Right hindlimb (tissue), 1 donor: Measurements from ENCODE around the gene OSR1.
"Not testable (repeated sequence)": the region's sequence is repeated elsewhere in the genome, so short reads cannot be mapped to it uniquely, and the experiment has no call there.

ENCODE experiments used
- DNase-seq: peaks from one replicate; pipeline ENCODE4 v3.0.0-alpha.2; 2018

Gene OSR1

DNA sequence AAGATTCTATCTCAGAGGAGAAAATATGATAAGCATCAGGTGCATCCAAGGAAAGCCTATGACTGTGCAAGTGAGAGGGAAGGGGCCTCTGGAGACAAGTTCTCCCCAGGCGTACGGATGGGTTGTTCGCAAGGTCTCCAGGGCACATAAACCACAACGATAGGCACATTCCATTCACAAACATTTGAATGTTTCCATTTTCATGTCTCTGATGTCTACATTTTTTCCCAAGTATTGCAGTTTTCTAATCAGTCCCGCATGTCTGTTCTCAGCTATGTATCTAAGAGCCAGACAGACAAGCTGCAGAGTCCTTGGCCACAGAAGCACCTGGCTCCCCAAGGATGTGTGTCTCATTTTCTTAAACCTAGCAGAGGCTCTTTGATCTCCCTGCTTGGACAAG is 28.0 kb downstream of the OSR1 start:
- no peak for DNase-seq

DNA sequence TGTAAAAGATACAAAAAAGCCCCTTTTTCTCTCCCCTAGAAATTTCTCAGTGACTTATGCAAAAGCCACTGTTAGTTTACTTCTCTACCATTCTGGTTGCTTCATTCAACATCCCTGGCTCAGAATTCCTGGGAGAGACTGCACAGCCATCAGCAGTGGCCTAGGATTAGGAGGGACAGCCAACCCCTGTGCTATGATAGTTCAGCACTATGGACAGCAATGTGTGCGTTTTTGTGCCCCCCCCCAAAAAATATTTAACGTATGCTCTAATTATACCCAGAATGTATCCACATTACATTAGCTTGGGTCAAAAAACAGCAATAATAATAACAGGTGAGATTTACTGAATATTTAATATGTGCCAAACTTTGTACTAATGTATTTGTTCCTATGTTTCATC is 29.0 kb downstream of the OSR1 start:
- DNase-seq: no peak

DNA sequence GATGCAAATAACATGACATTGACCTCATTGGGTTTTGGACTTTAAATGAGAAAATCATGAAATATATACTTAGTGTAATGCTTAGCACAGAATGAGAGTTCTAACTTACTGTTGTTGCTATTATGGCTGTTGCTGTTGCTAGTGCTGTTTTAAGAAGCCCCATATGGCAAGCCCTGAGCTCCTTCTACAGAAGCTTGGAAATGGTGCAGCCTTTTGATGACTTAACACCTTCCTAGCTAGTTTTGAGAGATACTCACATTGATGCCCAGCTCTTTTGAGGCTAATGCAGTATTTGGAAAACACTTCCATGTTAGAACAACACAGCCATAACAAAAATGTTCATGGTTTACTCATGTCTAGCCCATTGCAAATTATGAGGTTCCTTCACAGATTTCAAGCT is 30.9 kb downstream of the OSR1 start:
- no peak for DNase-seq

DNA sequence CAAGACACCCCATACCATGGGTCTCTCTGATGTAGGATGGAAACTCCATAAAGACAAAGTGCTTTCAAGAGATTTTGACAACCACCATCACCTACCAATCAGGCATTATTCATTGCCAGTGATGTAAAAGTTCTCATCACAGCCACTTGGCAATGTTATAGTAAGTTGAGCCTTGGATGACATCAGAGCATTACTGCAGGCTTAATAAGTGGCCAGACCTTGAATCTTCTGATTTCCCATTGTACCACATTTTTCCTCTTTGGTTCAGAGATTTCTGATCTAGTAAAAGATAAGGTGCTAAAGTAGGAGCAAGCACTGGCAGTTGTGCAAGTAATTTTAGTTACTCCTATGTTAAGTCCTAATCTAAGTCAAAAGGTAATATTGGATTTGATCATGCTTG is 36.5 kb downstream of the OSR1 start:
- no peak for DNase-seq

DNA sequence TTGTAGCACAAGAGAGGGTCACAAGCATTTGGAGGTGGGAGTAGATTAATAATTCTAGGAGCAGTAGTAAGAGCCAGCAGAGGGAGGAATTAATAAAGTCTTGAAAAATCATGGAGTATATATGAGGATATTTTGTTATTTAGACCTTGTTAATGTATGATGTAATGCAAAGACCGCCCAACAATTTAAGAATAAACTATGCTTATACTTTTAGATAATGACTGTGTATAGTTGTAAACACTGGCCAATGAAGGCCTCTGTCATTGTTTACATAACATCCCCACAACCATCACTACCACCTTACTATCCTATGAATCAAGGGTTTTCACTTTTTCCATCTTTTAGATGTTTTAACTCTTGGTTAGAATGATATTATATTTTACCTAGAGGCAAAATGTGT is 37.6 kb downstream of the OSR1 start:
- no peak for DNase-seq

DNA sequence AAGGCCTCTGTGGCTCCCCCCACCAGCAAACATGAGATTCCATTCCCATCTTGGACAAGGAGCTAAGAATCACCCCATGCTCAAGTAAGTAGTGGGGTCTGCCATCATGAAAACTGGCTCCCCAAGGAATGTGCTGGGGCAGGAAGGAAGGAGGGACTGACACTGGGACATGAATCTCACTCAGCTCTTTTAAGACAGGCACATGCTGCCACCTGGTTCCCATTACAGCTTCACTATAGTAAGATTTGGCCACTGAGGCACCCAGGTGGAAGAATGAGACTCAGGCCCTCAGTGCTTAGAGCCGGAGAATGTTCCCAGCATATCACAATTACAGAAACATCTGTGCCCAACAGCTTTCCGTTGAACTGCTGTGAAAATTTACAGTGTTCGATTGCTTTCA is 38.7 kb downstream of the OSR1 start:
- DNase-seq: no peak

DNA sequence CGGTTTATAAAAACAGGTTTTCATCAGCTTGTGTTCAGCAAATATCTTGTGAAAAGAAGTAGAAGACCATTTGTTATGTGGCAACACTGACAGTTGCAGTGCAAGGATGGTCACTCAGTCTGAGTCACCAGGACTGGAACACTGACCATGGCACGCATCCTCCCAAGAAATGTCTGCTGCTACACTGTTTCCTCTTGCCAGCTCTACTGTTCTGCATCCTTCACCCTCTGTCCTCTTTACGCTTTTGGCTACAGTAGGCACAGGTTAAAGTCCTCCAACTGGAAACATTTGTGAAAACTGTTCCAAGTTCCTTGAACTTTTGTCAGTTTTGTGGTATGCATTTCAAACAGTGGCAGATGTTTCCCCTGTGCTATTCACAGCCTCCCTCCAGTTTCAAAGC is 39.4 kb downstream of the OSR1 start:
- DNase-seq: no peak

DNA sequence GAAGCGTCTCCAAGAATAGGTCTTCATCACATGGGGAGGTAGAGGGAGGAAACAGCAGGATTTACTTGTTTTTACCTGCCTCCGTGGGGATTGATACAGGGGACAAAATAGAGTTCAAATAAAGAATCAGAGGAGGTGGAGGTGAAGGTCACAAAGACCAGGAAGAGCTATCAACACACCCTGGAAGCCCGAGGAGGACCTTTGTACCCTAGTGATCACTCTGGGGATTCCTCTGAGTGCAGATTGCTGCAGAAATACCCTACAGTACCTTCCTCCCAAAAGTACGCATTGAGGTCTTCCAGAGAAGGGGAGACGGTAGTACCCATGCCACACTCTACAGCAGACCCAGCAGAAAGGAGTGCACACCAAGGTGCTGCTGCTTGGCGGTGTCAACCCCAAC is 44.9 kb downstream of the OSR1 start:
- DNase-seq: no peak

DNA sequence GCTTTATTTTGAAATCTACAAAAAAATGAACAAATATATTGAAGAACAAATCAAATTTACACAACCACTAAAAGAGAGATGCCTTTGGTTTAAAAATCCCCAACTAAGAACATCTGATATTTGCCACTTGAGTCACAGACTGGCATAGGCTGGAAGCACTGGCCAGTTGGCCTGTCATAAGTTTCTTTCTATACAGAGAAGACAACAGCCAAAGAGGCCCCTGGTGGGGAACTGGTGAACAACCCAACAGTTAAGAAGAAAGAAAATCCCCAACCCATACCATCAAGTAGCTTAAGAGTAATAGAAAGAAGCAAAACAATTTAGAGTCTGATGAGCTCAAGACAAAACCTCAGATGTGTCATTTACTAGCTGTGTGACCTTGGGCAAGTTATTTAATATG is 45.5 kb downstream of the OSR1 start:
- no peak for DNase-seq

DNA sequence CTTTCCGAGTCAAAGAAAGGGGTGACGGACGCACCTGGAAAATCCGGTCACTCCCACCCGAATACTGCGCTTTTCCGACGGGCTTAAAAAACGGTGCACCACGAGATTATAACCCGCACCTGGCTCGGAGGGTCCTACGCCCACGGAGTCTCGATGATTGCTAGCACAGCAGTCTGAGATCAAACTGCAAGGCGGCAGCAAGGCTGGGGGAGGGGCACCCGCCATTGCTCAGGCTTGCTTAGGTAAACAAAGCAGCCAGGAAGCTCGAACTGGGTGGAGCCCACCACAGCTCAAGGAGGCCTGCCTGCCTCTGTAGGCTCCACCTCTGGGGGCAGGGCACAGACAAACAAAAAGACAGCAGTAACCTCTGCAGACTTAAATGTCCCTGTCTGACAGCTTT is 52.4 kb downstream of the OSR1 start:
- not testable (repeated sequence) for DNase-seq

DNA sequence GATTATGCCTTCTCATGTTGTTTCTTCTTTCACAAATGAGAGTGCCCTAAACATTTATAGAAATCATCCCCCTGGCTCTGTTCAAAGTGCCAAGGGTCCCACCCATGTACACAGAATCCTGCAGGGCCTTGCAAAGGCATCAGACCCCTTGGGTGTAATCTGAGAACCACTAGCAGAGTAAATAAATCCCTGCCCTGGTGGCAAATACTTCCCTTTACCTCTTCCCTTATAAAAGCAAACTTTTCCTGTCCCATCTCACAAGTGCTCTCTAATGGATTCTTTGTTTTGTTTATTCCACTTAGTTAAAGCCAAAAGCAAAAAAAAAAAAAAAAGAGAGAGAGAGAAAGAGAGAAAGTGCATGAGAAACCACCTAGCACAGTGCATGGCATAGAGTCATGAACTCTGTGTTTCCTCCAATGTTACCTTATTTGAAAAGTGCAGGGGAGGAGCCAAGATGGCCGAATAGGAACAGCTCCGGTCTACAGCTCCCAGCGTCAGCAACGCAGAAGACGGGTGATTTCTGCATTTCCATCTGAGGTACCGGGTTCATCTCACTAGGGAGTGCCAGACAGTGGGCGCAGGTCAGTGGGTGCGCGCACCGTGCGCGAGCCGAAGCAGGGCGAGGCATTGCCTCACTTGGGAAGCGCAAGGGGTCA is 52.9 kb downstream of the OSR1 start:
- DNase-seq: not testable (repeated sequence)

DNA sequence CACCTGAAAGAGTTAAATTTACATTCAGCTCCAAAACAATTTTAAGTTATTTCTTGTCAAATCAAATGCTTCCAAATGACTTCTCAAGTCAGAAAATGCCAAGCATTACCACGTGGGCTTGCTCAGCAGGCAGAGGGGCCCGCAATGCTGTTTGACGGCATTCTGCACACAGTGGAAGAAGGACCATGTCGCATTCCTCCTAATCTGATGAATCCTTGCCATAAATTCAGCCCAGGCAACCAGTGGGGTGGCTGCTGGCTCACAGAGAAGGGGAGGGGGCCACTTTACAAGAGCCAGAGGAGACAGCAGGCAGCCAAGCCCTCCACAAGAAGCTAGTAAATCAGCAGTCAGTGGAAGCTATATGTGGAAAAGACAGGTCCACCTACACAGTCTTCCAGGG is 56.7 kb downstream of the OSR1 start:
- DNase-seq: no peak
